ENCODE measurements around the gene GFPT1.

Gene GFPT1

GRCh38 chr2:69393963-69394362 is 6.9 kb upstream of the GFPT1 start:
- TF ChIP-seq, protein P1, sequence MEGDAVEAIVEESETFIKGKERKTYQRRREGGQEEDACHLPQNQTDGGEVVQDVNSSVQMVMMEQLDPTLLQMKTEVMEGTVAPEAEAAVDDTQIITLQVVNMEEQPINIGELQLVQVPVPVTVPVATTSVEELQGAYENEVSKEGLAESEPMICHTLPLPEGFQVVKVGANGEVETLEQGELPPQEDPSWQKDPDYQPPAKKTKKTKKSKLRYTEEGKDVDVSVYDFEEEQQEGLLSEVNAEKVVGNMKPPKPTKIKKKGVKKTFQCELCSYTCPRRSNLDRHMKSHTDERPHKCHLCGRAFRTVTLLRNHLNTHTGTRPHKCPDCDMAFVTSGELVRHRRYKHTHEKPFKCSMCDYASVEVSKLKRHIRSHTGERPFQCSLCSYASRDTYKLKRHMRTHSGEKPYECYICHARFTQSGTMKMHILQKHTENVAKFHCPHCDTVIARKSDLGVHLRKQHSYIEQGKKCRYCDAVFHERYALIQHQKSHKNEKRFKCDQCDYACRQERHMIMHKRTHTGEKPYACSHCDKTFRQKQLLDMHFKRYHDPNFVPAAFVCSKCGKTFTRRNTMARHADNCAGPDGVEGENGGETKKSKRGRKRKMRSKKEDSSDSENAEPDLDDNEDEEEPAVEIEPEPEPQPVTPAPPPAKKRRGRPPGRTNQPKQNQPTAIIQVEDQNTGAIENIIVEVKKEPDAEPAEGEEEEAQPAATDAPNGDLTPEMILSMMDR (IDR thresholded peaks at IDR 0.05; ENCODE audit: insufficient read depth, missing control alignments): no peak
- DNase-seq (ENCODE audit: insufficient read length, low spot score) (no peak), FAIRE-seq (no peak)

DNA sequence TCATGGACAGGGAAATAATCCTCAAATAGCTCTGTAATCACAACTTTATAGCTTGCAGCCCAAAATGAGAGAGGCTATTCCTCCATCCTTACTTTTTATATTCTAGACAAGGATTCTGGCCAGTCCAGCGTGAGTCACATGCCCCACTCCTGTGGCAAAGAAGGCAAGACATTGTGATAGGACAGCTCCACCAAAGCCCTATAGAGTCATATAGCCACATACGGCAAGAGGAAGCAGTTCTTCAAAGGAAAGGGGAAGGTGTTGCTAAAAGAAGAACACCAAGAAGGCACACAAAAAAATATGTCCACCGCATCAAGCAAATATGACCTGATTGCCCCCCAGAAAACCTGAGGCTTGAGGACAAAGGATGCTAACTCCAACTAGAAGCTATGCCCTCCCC is 3.4 kb upstream of the GFPT1 start:
- FAIRE-seq (no peak), DNase-seq (ENCODE audit: insufficient read length, low spot score) (no peak)
- TF ChIP-seq, protein P1 (IDR thresholded peaks at IDR 0.05; ENCODE audit: insufficient read depth, missing control alignments): no peak

DNA sequence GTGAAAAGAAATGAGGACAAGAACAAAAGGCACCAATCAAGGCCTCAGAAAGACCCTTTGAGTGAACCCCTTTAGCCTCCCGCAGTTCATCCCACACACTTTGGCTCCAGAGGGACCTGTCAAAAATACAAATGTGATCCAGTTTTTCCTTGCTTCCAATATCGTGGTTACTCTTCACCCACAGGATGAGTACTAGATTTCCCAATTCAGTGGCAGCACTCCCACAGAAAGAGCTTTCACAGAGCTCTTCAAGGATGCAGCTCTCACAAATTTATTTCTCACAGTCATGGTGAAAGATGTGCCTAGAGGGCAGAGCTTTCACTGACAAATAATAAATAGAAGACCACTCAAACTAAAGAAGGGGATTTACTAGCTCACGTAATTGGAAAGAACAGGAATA is 3.0 kb upstream of the GFPT1 start:
- DNase-seq (ENCODE audit: insufficient read length, low spot score) (no peak), FAIRE-seq (no peak)
- TF ChIP-seq, protein P1 (IDR thresholded peaks at IDR 0.05; ENCODE audit: insufficient read depth, missing control alignments): no peak

- TF ChIP-seq, protein P1 (IDR thresholded peaks at IDR 0.05; ENCODE audit: insufficient read depth, missing control alignments): no peak
- DNase-seq (ENCODE audit: insufficient read length, low spot score) (no peak), FAIRE-seq (no peak)
Measured at GRCh38 chr2:69389271-69389670, 2.2 kb upstream of the GFPT1 start.

GRCh38 chr2:69387770-69388481 is 899 bp upstream of the GFPT1 start:
- no peak for FAIRE-seq
- DNase-seq (ENCODE audit: insufficient read length, low spot score): no peak
- TF ChIP-seq, protein P1 (IDR thresholded peaks at IDR 0.05; ENCODE audit: insufficient read depth, missing control alignments): no peak

DNA sequence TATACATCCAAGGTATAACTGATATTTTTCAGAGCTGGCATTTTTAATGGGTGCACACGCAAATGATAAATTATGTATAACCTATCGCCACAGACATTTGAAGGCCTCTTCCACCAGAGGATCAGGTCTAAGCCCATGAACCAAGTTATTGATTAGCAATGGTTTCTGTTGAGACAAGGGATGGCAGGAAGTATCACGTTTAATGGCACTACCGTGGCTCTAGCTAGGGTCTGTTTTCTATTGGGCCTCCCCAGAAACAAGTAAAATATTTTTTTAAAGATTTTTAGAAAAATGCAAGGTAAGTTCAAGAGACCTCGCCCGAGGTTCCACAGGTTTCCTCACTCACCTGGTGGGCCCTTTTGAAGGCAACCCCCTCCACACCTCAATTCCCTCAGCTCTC is 667 bp downstream of the GFPT1 start:
- DNase-seq (ENCODE audit: insufficient read length, low spot score) (no peak), FAIRE-seq (no peak)
- TF ChIP-seq, protein P1 (IDR thresholded peaks at IDR 0.05; ENCODE audit: insufficient read depth, missing control alignments): no peak

GRCh38 chr2:69385443-69386151 is 1.4 kb downstream of the GFPT1 start:
- DNase-seq (ENCODE audit: insufficient read length, low spot score): no peak

More at GRCh38 chr2:69385443-69386151, 1.4 kb downstream of the GFPT1 start:
- TF ChIP-seq, protein P1 (IDR thresholded peaks at IDR 0.05; ENCODE audit: insufficient read depth, missing control alignments): no peak
- no peak for FAIRE-seq
